Gastrocnemius medialis (tissue), 4 donors: ENCODE data around the gene ARID5A. TPM values are rescaled to one million over a fixed set of nuclear protein-coding genes. Genes with fewer than 3 reads are reported as not detected.
A peak's percentile ranks its signal among the peaks of the same experiment; 100 is the strongest.

ENCODE experiments used
- ATAC-seq, 2 donors: fragments of 150-250 bp; one replicate each; pipeline ENCODE4 v1.9.1; 2016
- DNase-seq, 2 donors: peaks; one replicate each; pipeline ENCODE4 v3.0.0-alpha.2; 2019
- H3K27ac ChIP-seq, 4 donors: fragments of 200-600 bp; sonication (generic); 1 replicate in 1 of 4; 2 replicates in 3 of 4; pipeline ENCODE4 v1.5.1; 2016 to 2018; ENCODE audit warnings: mild to moderate bottlenecking in 2 of 4, moderate library complexity in 1 of 4
- H3K27me3 ChIP-seq, 3 donors: fragments of 200-600 bp; sonication (generic) in 2 of 3; 1 replicate in 1 of 3; 2 replicates in 2 of 3; pipeline versions ENCODE4 v1.5.1 to v1.6.0; 2016 to 2019; ENCODE audit warnings: mild to moderate bottlenecking in 1 of 3, moderate library complexity in 1 of 3
- H3K36me3 ChIP-seq, 2 donors: fragments of 200-600 bp; sonication (generic) in 1 of 2; one replicate each; pipeline ENCODE4 v1.5.1; 2017 to 2018
- H3K4me1 ChIP-seq, 2 donors: fragments of 200-600 bp; sonication (generic) in 1 of 2; one replicate each; pipeline ENCODE4 v1.5.1; 2016 to 2017; ENCODE audit warnings: mild to moderate bottlenecking in 2 of 2
- H3K4me3 ChIP-seq, 4 donors: fragments of 200-600 bp; sonication (generic) in 3 of 4; 1 replicate in 1 of 4; 2 replicates in 3 of 4; pipeline ENCODE4 v1.5.1; 2016 to 2019; ENCODE audit warnings: mild to moderate bottlenecking in 2 of 4
- H3K9me3 ChIP-seq, 3 donors: fragments of 200-600 bp; sonication (generic) in 2 of 3; 1 replicate in 1 of 3; 2 replicates in 2 of 3; pipeline ENCODE4 v1.5.1; 2016 to 2019
- CTCF ChIP-seq, 5 experiments: fragments of 450-650 bp in 3 of 5; fragments of 200-600 bp in 2 of 5; sonication (generic) in 2 of 5; IDR thresholded peaks in 4 of 5; conservative IDR thresholded peaks in 1 of 5; 1 replicate in 4 of 5; 2 replicates in 1 of 5; pipeline ENCODE4 v1.5.1; 2016 to 2019; ENCODE audit warnings: antibody characterized with exemption in 5 of 5, mild to moderate bottlenecking in 3 of 5, moderate library complexity in 3 of 5
- POLR2A ChIP-seq, 2 donors: fragments of 450-650 bp; IDR thresholded peaks; one replicate each; pipeline ENCODE4 v1.6.1; 2017; ENCODE audit warnings: antibody characterized with exemption in 2 of 2, mild to moderate bottlenecking in 2 of 2, moderate library complexity in 2 of 2
- in situ Hi-C, 4 donors: fragments of 200-750 bp; cut with MboI; loops; one replicate each; pipeline versions ENCODE4 v1.15.0 to v1.8.0; 2017; ENCODE audit warnings: low sequenced_read_pairs in 4 of 4
- intact Hi-C: fragments of 100-400 bp; cut with DNase I; formaldehyde crosslinking; loops from one replicate; pipeline ENCODE4 v1.15.1; 2023; ENCODE audit warnings: low total_unique reads
- total RNA-seq, 4 donors: library from RNA; depleted of rRNA; stranded (reverse); fragments of >200 nt; gene quantifications; one replicate each; pipeline versions ENCODE4 v1.1.0 to v1.2.3, GENCODE V29; 2016

The ARID5A gene
- total RNA-seq, 4 donors from 2014 or later, result 6.7 to 126 (median 30.5) TPM

GRCh38 chr2:96599941-96600340 is 63.4 kb downstream of the ARID5A start:
- Histone ChIP-seq H3K4me3 (no peak overlapping the region), H3K27ac (peak overlapping the region; percentile 80 to 93 (median 90)), H3K36me3 (peaks cover 2 to 71% of the 10 kb centered on the region in 2 donors), H3K27me3 (no peaks in the 10 kb centered on the region), H3K9me3 (no peaks in the 10 kb centered on the region), H3K4me1 (peaks cover 47 to 64% of the 10 kb centered on the region in 2 donors)
- TF ChIP-seq POLR2A (IDR thresholded peaks at IDR 0.05) (no peak), CTCF (IDR thresholded peaks at IDR 0.05 in 4 of 5, conservative IDR thresholded peaks at IDR 0.05 in 1 of 5) (no peak)
- DNase-seq, result no peak
- in situ Hi-C loops, result no loop called here
- ATAC-seq, result no peak
- intact Hi-C loops, result loop anchor here (2.0 to 5.0 kb wide), 3 partner anchors 65 to 217 kb away; partner anchors contain the start of gene CNNM3

- intact Hi-C loops (no loop called here), in situ Hi-C loops (no loop called here)
- Histone ChIP-seq H3K27me3 (no peaks in the 10 kb centered on the region), H3K9me3 (no peaks in the 10 kb centered on the region), H3K4me3 (no peak overlapping the region), H3K36me3 (peaks cover 2 to 79% of the 10 kb centered on the region in 2 donors), H3K4me1 (peaks cover 50 to 63% of the 10 kb centered on the region in 2 donors), H3K27ac (peak overlapping the region; percentile 80 to 93 (median 90))
- no peak for TF ChIP-seq CTCF (IDR thresholded peaks at IDR 0.05 in 4 of 5, conservative IDR thresholded peaks at IDR 0.05 in 1 of 5)
- TF ChIP-seq POLR2A (IDR thresholded peaks at IDR 0.05), result no peak
- ATAC-seq (no peak), DNase-seq (no peak)
Observed at GRCh38 chr2:96601382-96602292, 65.1 kb downstream of the ARID5A start.

Other genes starting within 250 kb of the ARID5A start
- 10 to 100 TPM; 51.1 to 89.8 (median 67.4) TPM for gene SNRNP200, start 231.2 kb upstream of the ARID5A start, total RNA-seq
- 1 to 10 TPM in 1 of 4 donors, under 1 TPM in 2, not detected in 1; 0.75 to 2.1 (median 0.82) TPM for gene ITPRIPL1, start 211.4 kb upstream of the ARID5A start, total RNA-seq
- gene NCAPH, start 201.0 kb upstream of the ARID5A start, total RNA-seq, result 1 to 10 TPM in 1 of 4 donors, under 1 TPM in 3; 0.38 to 2.1 (median 0.54) TPM
- not detected for gene NEURL3, start 31.4 kb upstream of the ARID5A start, total RNA-seq
- gene KANSL3, start 101.6 kb downstream of the ARID5A start, total RNA-seq, result 10 to 100 TPM; 49.4 to 76.9 (median 60.4) TPM
- gene FER1L5, start 106.0 kb downstream of the ARID5A start, total RNA-seq, result not detected
- 10 to 100 TPM in 3 of 4 donors, 1 to 10 TPM in 1; 8.8 to 17.3 (median 16.4) TPM for gene LMAN2L, start 203.3 kb downstream of the ARID5A start, total RNA-seq
- 10 to 100 TPM in 2 of 4 donors, 1 to 10 TPM in 2; 5.4 to 20.1 (median 9.1) TPM for gene CNNM4, start 224.2 kb downstream of the ARID5A start, total RNA-seq